ENCODE measurements around the gene KRTAP10-6.
"Not testable (repeated sequence)": the region's sequence is repeated elsewhere in the genome, so short reads cannot be mapped to it uniquely, and the experiment has no call there.

Gene KRTAP10-6

GRCh38 chr21:44552136-44552535, 40.2 kb downstream of the KRTAP10-6 start:
- DNase-seq: no peak

GRCh38 chr21:44551340-44551961, 40.9 kb downstream of the KRTAP10-6 start, which contains the start of gene KRTAP10-2:
Gene KRTAP10-2 (minus strand): TSS chr21:44551505. CDS start chr21:44551458, 47 bp downstream.
- no peak for DNase-seq

GRCh38 chr21:44550807-44551206, 41.5 kb downstream of the KRTAP10-6 start:
- DNase-seq: no peak

DNA sequence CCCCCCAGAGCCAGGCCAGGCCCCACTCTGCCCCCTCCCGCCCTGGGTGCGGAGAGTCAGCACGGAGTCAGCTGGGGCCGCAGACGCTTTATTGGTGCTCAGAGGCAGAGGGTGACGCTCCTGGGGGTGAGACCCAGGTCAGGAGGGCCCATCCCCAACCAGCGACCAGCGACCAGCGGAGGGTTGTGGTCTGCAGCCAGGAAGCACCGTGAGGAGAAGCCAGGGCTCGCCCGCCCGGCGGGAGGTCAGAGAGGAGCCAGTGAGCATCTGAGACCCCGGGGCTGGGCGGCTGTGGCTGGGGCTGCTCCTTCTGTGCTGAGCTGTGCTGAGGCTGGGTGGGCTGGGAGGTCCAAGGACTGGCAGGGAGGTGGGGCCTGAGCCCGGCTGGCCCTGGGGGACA, 42.0 kb downstream of the KRTAP10-6 start:
- not testable (repeated sequence) for DNase-seq

GRCh38 chr21:44549525-44550211, 42.6 kb downstream of the KRTAP10-6 start:
- no peak for DNase-seq

GRCh38 chr21:44548922-44549321, 43.4 kb downstream of the KRTAP10-6 start:
- no peak for DNase-seq

DNA sequence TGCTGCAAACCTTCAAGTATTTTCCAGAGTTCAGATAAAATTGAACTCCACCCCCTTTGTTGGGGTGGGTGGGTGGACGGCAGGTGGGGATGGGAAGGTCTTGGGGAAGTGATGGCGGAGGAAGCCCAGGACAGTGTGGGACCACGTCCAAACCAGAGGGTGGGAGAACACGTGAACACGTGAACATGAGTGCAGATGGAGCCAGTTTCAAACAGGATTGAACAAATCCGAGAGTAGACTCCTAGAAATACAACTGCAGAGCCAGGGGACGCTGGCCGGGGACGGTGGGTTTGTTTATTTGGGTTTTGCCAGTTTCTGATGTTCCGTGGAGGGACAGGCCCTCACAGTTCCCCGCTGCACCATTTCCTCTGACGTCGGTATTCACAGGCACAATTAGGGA, 43.9 kb downstream of the KRTAP10-6 start:
- DNase-seq: no peak

DNA sequence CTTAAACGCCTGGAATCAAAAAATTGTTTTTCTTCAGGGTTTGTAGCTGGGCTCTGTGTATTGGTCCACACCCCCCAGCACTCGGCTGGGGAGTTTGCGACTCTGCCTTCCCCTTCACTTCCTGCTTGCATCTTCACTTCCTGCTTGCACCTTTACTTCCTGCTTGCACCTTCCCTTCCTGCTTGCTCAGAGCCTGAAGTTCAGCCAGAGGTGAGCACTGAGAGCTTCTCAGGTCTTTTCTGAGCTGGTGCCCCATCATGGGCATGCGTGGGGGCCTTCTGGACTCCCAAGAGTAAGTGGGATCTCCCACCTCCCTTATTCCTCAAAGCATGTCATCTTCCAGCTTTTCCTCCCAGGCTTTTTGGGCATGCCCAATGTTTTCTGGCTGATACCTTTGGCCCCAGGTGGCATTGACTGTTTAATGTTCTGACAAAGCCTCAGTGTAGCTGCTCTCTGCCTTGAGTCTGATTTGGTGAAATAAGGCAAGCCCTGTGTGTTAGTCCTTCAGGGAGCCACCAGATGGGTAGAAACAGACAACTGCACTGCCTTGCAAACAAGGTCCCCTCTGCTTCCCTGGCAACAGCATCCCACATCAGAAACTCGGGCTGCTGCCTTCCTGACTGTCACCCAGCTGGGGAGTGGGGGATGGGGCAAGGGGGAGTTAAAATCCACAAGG, 44.5 kb downstream of the KRTAP10-6 start:
- no peak for DNase-seq

DNA sequence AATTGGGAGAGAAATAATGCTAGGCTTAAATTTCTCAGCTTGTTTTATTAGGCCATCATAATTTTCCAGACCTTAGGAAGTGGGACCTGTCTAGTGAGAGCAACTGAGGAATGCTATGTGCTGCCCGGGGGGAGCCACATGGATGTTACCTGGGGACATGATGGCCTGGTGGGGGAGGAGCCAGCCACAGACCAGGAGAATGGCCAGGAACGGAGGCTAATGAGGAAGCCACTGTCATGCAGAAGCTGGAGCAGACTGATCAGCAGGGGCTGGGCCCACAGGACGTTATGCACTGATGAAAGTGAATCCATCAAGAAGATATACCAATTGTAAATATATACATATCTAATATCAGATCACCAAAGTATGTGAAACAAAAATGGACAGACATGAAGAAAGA, 47.7 kb downstream of the KRTAP10-6 start:
- DNase-seq: no peak

- DNase-seq: no peak
These were observed 49.6 kb downstream of the KRTAP10-6 start for GRCh38 chr21:44542716-44543115.

Data from NCI-H2171 (cell line).